ENCODE data around the gene DOCK3.

The DOCK3 gene

DNA sequence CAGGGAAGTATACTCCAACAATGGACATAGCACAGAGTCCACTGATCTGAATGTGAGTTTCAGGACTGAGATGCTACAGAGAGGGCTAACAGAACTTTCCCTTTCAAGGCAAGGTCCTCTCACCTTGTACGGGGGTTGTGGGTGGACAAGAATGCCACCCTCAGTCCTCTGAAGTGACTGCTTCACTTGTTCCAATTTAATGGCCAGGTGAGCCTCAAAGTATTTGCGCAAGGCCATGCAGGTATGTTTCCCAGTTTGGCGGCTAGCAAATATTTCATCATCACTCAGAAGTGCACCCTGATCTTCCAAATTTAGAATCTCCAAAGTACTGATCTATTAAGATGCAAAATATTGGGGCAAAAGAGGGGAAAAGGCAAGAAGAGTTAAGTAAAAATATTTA is 754.4 kb downstream of the DOCK3 start:
- no peak for DNase-seq (ENCODE audit: low spot score)
